ENCODE data around the gene AMPH.

The AMPH gene

GRCh38 chr7:38462819-38463218, 168.4 kb downstream of the AMPH start:
- no peak for DNase-seq (ENCODE audit: low read depth)

GRCh38 chr7:38461887-38462286, 169.3 kb downstream of the AMPH start:
- DNase-seq (ENCODE audit: low read depth), result no peak

GRCh38 chr7:38453826-38454225, 177.3 kb downstream of the AMPH start:
- DNase-seq (ENCODE audit: low read depth), result no peak

GRCh38 chr7:38453168-38453567, 178.0 kb downstream of the AMPH start:
- DNase-seq (ENCODE audit: low read depth), result no peak

- no peak for DNase-seq (ENCODE audit: low read depth)
These were observed 178.5 kb downstream of the AMPH start for GRCh38 chr7:38452681-38453108.

GRCh38 chr7:38451840-38452239, 179.3 kb downstream of the AMPH start:
- no peak for DNase-seq (ENCODE audit: low read depth)

- no peak for DNase-seq (ENCODE audit: low read depth)
These were observed 182.5 kb downstream of the AMPH start for GRCh38 chr7:38448584-38449234.

- no peak for DNase-seq (ENCODE audit: low read depth)
These were observed 183.1 kb downstream of the AMPH start for GRCh38 chr7:38448054-38448453.

- DNase-seq (ENCODE audit: low read depth), result no peak
These were observed 192.2 kb downstream of the AMPH start for GRCh38 chr7:38438970-38439369.

GRCh38 chr7:38432671-38433070, 198.5 kb downstream of the AMPH start:
- DNase-seq (ENCODE audit: low read depth), result no peak

- no peak for DNase-seq (ENCODE audit: low read depth)
These were observed 199.1 kb downstream of the AMPH start for GRCh38 chr7:38432080-38432479.

- no peak for DNase-seq (ENCODE audit: low read depth)
These were observed 202.1 kb downstream of the AMPH start for GRCh38 chr7:38429057-38429456.

GRCh38 chr7:38428041-38428440, 203.1 kb downstream of the AMPH start:
- DNase-seq (ENCODE audit: low read depth), result no peak

- no peak for DNase-seq (ENCODE audit: low read depth)
These were observed 203.8 kb downstream of the AMPH start for GRCh38 chr7:38427279-38427955.

GRCh38 chr7:38425509-38425908, 205.7 kb downstream of the AMPH start:
- DNase-seq (ENCODE audit: low read depth), result no peak

- DNase-seq (ENCODE audit: low read depth), result no peak
These were observed 206.3 kb downstream of the AMPH start for GRCh38 chr7:38424750-38425463.

GRCh38 chr7:38413784-38414183, 217.4 kb downstream of the AMPH start:
- DNase-seq (ENCODE audit: low read depth), result no peak

GRCh38 chr7:38411404-38411803, 219.8 kb downstream of the AMPH start:
- no peak for DNase-seq (ENCODE audit: low read depth)

GRCh38 chr7:38410056-38410455, 221.1 kb downstream of the AMPH start:
- no peak for DNase-seq (ENCODE audit: low read depth)

- DNase-seq (ENCODE audit: low read depth), result no peak
These were observed 221.6 kb downstream of the AMPH start for GRCh38 chr7:38409531-38409930.

GRCh38 chr7:38398725-38399321, 232.3 kb downstream of the AMPH start:
- DNase-seq (ENCODE audit: low read depth), result peak; percentile 23

- no peak for DNase-seq (ENCODE audit: low read depth)
These were observed 234.3 kb downstream of the AMPH start for GRCh38 chr7:38396852-38397251.

Data from activated T-cell treated with anti-CD3 and anti-CD28 coated beads for 24 hours (primary cell).